Endothelial cell of umbilical vein (primary cell): ENCODE data around the gene ERCC2. TPM values are rescaled to one million over a fixed set of nuclear protein-coding genes. Genes with fewer than 3 reads are reported as not detected.
A peak's percentile ranks its signal among the peaks of the same experiment; 100 is the strongest.

Source experiments
- BruUV-seq: library from RNA; stranded (reverse); fragments of 400-500 nt; replicated peaks from 2 replicates; lab custom pipeline; 2021; lab: Mats Ljungman, UMichigan
- CTCF ChIA-PET: fragments of 300-600, 350-600 bp; sonication (Branson Sonifier 250); formaldehyde crosslinking; loops from one replicate; lab custom pipeline; 2021; ENCODE audit warnings: antibody characterized with exemption, inconsistent platforms; lab: Charles Lee
- POLR2A ChIA-PET: fragments of 300-600, 350-600 bp; sonication (Branson Sonifier 250); formaldehyde crosslinking; loops from one replicate; lab custom pipeline; 2021; ENCODE audit warnings: antibody characterized with exemption, inconsistent platforms; lab: Charles Lee
- DNase-seq: peaks from one replicate; pipeline ENCODE4 v3.0.0-alpha.2; 2011; ENCODE audit warnings: low read depth, low spot score
- FAIRE-seq: peaks from 2 replicates; lab custom pipeline; 2011; peaks lifted over from hg19 to GRCh38; lab: Jason Lieb, UNC
- H2AFZ ChIP-seq: 2 replicates; pipeline ENCODE4 v1.6.0; 2012; ENCODE audit warnings: low read depth, low read length, control low read depth, inconsistent platforms
- H3K27ac ChIP-seq: 2 replicates; pipeline ENCODE4 v1.5.1; 2011; ENCODE audit warnings: low read depth, mild to moderate bottlenecking, control low read depth, low read length, moderate library complexity; ENCODE audit not compliant: insufficient read depth
- H3K27me3 ChIP-seq, 2 experiments: 2 replicates each; pipeline versions ENCODE4 v1.6.0 to v1.6.1; 2011; ENCODE audit warnings: low read length in 2 of 2, mixed read lengths in 1 of 2; ENCODE audit not compliant: control insufficient read depth in 2 of 2, insufficient read depth in 2 of 2
- H3K36me3 ChIP-seq, 2 experiments: 2 replicates in 1 of 2; 3 replicates in 1 of 2; pipeline ENCODE4 v1.5.1; 2011; ENCODE audit warnings: low read length in 2 of 2, mild to moderate bottlenecking in 1 of 2, moderate library complexity in 1 of 2; ENCODE audit not compliant: control insufficient read depth in 2 of 2, insufficient read depth in 2 of 2; ENCODE audit errors: extremely low read depth in 1 of 2
- H3K4me1 ChIP-seq: 3 replicates; pipeline ENCODE4 v1.5.1; 2011; ENCODE audit warnings: mild to moderate bottlenecking, low read length; ENCODE audit not compliant: control insufficient read depth, insufficient read depth; ENCODE audit errors: extremely low read depth
- H3K4me2 ChIP-seq: 2 replicates; pipeline ENCODE4 v1.6.1; 2011; ENCODE audit warnings: low read length, control low read depth, mixed read lengths; ENCODE audit not compliant: insufficient read depth
- H3K4me3 ChIP-seq, 3 experiments: fragments of 200-600 bp in 1 of 3; sonication (generic), shearing (Covaris generic) in 1 of 3; replicated peaks in 1 of 3; 2 replicates each; pipeline ENCODE4 v1.5.1; 2011 to 2016; ENCODE audit warnings: control low read depth in 3 of 3, low read length in 3 of 3, mild to moderate bottlenecking in 2 of 3, inconsistent platforms in 1 of 3, low read depth in 1 of 3, moderate library complexity in 1 of 3; ENCODE audit not compliant: insufficient read depth in 1 of 3
- H3K79me2 ChIP-seq: 2 replicates; pipeline ENCODE4 v1.6.0; 2012; ENCODE audit warnings: low read length, inconsistent platforms; ENCODE audit not compliant: control insufficient read depth, insufficient read depth
- H3K9ac ChIP-seq: replicated peaks from 2 replicates; pipeline ENCODE3; 2011; ENCODE audit warnings: low read length, control low read depth; ENCODE audit not compliant: insufficient read depth; ENCODE audit errors: extremely low read depth
- H3K9me1 ChIP-seq: replicated peaks from 3 replicates; pipeline ENCODE4 v1.6.0; 2011; ENCODE audit warnings: mild to moderate bottlenecking, low read length; ENCODE audit not compliant: control insufficient read depth, insufficient read depth; ENCODE audit errors: extremely low read depth
- H3K9me3 ChIP-seq: replicated peaks from 2 replicates; pipeline ENCODE4 v1.5.1; 2012; ENCODE audit warnings: low read length, inconsistent platforms; ENCODE audit not compliant: control insufficient read depth, insufficient read depth
- H4K20me1 ChIP-seq: replicated peaks from 2 replicates; pipeline ENCODE3; 2011; ENCODE audit warnings: mild to moderate bottlenecking, low read length; ENCODE audit not compliant: control insufficient read depth, insufficient read depth; ENCODE audit errors: extremely low read depth
- EZH2 ChIP-seq: IDR thresholded peaks from 2 replicates; pipeline ENCODE4 v1.6.1; 2012; ENCODE audit warnings: borderline replicate concordance, low read depth, mild to moderate bottlenecking, moderate library complexity, low read length, inconsistent platforms; ENCODE audit not compliant: severe bottlenecking
- FOS ChIP-seq: IDR thresholded peaks from 2 replicates; pipeline ENCODE4 v1.6.1; 2011; ENCODE audit warnings: mild to moderate bottlenecking, low read length, moderate library complexity, borderline replicate concordance; ENCODE audit not compliant: insufficient read depth
- GATA2 ChIP-seq: IDR thresholded peaks from 2 replicates; pipeline ENCODE4 v1.7.0; 2011; ENCODE audit warnings: low read depth, mild to moderate bottlenecking, moderate library complexity, mixed read lengths, low read length; ENCODE audit not compliant: insufficient read length, insufficient read depth
- JUN ChIP-seq: IDR thresholded peaks from 2 replicates; pipeline ENCODE4 v1.6.1; 2011; ENCODE audit warnings: borderline replicate concordance, low read depth; ENCODE audit not compliant: insufficient read length, insufficient read depth
- MYC ChIP-seq: IDR thresholded peaks from one replicate; pipeline ENCODE4 v1.6.1; 2011; ENCODE audit warnings: mild to moderate bottlenecking, low read depth, low read length
- POLR2A ChIP-seq: IDR thresholded peaks from 2 replicates; pipeline ENCODE4 v1.6.1; 2012; ENCODE audit warnings: low read depth, mild to moderate bottlenecking, control low read depth, low read length
- POLR2AphosphoS5 ChIP-seq: IDR thresholded peaks from 2 replicates; pipeline ENCODE4 v1.6.1; 2012; ENCODE audit warnings: low read depth, mild to moderate bottlenecking, control low read depth, low read length, moderate library complexity; ENCODE audit not compliant: insufficient read depth
- dilution Hi-C: fragments of 300-500 bp; cut with MboI; formaldehyde crosslinking; loops from one replicate; pipeline ENCODE4 v1.15.0; 2019; ENCODE audit warnings: low sequenced_read_pairs; ENCODE audit not compliant: extremely low pct_ligation_motif_present
- intact Hi-C: fragments of 100-400 bp; cut with micrococcal nuclease; formaldehyde crosslinking; loops from one replicate; pipeline ENCODE4 v1.10.0; 2022
- polyA plus RNA-seq, 4 experiments: library from polyadenylated mRNA; depleted of rRNA in 3 of 4; stranded (reverse) in 3 of 4; unstranded in 1 of 4; fragments of >200 nt; gene quantifications; 2 replicates each; pipeline versions ENCODE4 v1.2.1 to v1.2.3, GENCODE V29; 2011 to 2012; ENCODE audit warnings: missing spikeins in 1 of 4
- total RNA-seq: library from RNA; stranded (reverse); gene quantifications from 2 replicates; pipeline ENCODE4 v1.2.3, GENCODE V29; 2021
- TF ChIP-seq, protein P1 (sequence below): IDR thresholded peaks from 2 replicates; pipeline ENCODE4 v1.6.1; 2011; ENCODE audit not compliant: insufficient read depth, insufficient read length
- TF ChIP-seq, protein P2 (sequence below), 2 donors: IDR thresholded peaks; 1 replicate in 1 of 2; 2 replicates in 1 of 2; pipeline ENCODE4 v1.5.1; 2011; ENCODE audit warnings: low read length in 2 of 2, mild to moderate bottlenecking in 2 of 2, moderate library complexity in 2 of 2, control low read depth in 1 of 2, inconsistent platforms in 1 of 2, low read depth in 1 of 2; ENCODE audit not compliant: insufficient read depth in 1 of 2; ENCODE audit errors: extremely low read depth in 1 of 2

Gene ERCC2
- total and polyA plus RNA-seq, 2 donors (not counting 3 experiments of a cell fraction or from before 2014, with no cell fraction given), result 59.9 to 61.8 TPM

DNA sequence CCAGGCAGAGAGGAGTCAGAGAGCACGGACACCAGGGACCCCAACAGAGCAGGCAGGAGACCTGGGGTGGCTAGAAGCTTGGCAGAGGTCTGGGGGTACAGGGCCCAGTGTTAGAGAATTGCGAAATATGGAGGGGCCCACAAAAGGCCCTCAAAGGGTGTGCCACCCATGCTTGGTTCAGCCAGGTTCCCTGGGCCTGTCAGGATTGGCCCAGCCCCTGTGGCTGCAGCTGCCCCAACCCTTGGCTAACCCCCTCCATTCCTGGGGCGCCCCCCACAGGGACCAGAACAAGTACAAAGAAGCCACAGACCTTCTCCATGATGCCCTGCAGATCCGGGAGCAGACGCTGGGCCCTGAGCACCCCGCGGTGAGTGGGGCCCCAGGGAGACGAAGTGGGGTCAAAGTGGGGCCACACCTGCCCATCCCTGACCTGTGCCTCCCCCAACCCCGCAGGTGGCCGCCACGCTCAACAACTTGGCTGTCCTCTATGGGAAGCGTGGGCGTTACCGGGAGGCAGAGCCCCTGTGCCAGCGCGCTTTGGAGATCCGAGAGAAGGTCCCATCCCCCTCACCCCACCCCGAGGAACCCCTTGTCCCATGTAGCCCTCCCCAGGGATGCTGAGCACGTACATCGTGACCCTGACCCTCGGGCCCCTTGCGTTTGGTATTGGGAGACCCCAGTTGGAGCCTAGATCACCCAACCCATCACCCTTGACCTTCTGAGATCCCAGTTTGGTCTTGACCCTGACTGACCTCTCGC, 21.8 kb downstream of the ERCC2 start:
- Histone ChIP-seq H3K4me2 (no peak overlapping the region), H3K4me3 (no peak overlapping the region), H3K27me3 (no peaks in the 10 kb centered on the region), H3K4me1 (no peaks in the 10 kb centered on the region), H4K20me1 (no peaks in the 10 kb centered on the region), H3K9me1 (no peaks in the 10 kb centered on the region), H3K36me3 (peaks cover 3 to 22% of the 10 kb centered on the region in 2 experiments), H3K27ac (no peak overlapping the region), H3K79me2 (no peaks in the 10 kb centered on the region), H2AFZ (no peak overlapping the region), H3K9me3 (no peaks in the 10 kb centered on the region), H3K9ac (no peak overlapping the region)
- POLR2A ChIA-PET, result no interaction called here
- no peak for DNase-seq
- CTCF ChIA-PET, result no interaction called here
- dilution Hi-C loops, result no loop called here
- no peak for TF ChIP-seq GATA2
- TF ChIP-seq EZH2, result no peak
- TF ChIP-seq POLR2AphosphoS5, result peak; percentile 28
- TF ChIP-seq JUN, result no peak
- FAIRE-seq, result no peak
- BruUV-seq, result no TSS peak
- intact Hi-C loops, result no loop called here

DNA sequence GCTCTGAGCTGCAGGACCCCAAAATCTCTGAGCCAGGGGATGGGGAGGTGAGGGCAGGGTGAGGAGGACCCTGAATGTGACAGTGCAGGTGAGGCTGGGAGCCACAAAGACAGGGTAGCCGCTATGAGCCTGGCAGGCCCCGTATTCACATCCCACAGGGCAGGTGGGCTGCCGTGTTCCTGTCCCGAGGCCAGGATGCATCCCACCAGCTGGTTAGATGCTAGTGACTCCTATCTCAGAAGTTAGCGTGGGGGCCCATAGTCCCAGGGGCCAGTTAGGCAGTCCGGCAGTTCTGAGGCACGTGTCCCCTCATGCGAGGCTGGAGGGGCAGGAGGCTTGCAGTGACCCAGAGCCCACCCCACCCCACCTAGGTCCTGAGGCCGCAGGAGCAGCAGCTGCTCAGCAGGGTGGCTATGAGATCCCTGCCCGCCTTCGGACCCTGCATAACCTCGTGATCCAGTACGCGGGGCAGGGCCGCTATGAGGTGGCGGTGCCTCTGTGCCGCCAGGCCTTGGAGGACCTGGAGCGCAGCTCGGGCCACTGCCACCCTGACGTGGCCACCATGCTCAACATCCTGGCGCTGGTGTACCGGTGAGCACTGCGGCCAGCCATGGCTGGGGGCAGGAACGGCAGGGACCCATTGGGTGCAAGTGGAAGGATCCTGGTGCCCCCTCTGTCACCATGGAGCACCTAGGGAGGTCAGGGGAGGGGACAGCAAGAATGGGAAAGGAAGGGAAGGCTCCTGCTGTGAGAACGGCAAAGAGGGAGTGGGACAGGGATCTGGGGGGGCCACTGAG, 22.6 kb downstream of the ERCC2 start:
- ChIA-PET POLR2A (no interaction called here), CTCF (no interaction called here)
- intact Hi-C loops (no loop called here), dilution Hi-C loops (no loop called here)
- no TSS peak for BruUV-seq
- FAIRE-seq (no peak), DNase-seq (no peak)
- Histone ChIP-seq H3K4me1 (no peaks in the 10 kb centered on the region), H3K27me3 (no peaks in the 10 kb centered on the region), H3K4me3 (no peak overlapping the region), H3K27ac (no peak overlapping the region), H3K4me2 (no peak overlapping the region), H2AFZ (no peak overlapping the region), H3K79me2 (no peaks in the 10 kb centered on the region), H3K9me3 (no peaks in the 10 kb centered on the region), H3K9me1 (no peaks in the 10 kb centered on the region), H3K9ac (no peak overlapping the region), H3K36me3 (peaks cover 0 to 18% of the 10 kb centered on the region in 2 experiments), H4K20me1 (no peaks in the 10 kb centered on the region)
- TF ChIP-seq JUN (no peak), POLR2A (no peak), GATA2 (no peak), POLR2AphosphoS5 (no peak), FOS (no peak), EZH2 (no peak), MYC (no peak)
- TF ChIP-seq, protein P1, sequence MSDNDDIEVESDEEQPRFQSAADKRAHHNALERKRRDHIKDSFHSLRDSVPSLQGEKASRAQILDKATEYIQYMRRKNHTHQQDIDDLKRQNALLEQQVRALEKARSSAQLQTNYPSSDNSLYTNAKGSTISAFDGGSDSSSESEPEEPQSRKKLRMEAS, result no peak
- TF ChIP-seq, protein P2, sequence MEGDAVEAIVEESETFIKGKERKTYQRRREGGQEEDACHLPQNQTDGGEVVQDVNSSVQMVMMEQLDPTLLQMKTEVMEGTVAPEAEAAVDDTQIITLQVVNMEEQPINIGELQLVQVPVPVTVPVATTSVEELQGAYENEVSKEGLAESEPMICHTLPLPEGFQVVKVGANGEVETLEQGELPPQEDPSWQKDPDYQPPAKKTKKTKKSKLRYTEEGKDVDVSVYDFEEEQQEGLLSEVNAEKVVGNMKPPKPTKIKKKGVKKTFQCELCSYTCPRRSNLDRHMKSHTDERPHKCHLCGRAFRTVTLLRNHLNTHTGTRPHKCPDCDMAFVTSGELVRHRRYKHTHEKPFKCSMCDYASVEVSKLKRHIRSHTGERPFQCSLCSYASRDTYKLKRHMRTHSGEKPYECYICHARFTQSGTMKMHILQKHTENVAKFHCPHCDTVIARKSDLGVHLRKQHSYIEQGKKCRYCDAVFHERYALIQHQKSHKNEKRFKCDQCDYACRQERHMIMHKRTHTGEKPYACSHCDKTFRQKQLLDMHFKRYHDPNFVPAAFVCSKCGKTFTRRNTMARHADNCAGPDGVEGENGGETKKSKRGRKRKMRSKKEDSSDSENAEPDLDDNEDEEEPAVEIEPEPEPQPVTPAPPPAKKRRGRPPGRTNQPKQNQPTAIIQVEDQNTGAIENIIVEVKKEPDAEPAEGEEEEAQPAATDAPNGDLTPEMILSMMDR (IDR thresholded peaks at IDR 0.05; ENCODE audit: extremely low read depth in 1 of 2, insufficient read depth in 1 of 2, low read depth in 1 of 2, low read length in 2 of 2), result no peak
